ENCODE results near the gene GPC3. TPM values are rescaled to one million over a fixed set of nuclear protein-coding genes. Genes with fewer than 3 reads are reported as not detected.

The GPC3 gene
- total RNA-seq, 6 donors from 2014 or later, result 9.4 to 111 (median 57.6) TPM

GRCh38 chrX:134013524-134013923 lies 28.1 kb upstream of the GPC3 start:
- no peak for TF ChIP-seq POLR2A (IDR thresholded peaks at IDR 0.05)
- no peak for TF ChIP-seq EP300 (IDR thresholded peaks at IDR 0.05)
- Histone ChIP-seq H3K36me3 (no peaks in the 10 kb centered on the region), H3K27ac (no peak overlapping the region), H3K4me1 (no peaks in the 10 kb centered on the region), H3K27me3 (no peaks in the 10 kb centered on the region), H3K4me3 (no peak overlapping the region), H3K9me3 (no peaks in the 10 kb centered on the region)
- ATAC-seq (ENCODE audit: low FRiP score in 2 of 2), result no peak
- WGBS, 2 donors, result 68 to 70% methylated on average over 2 to 4 of the region's 4 CpGs
- no peak for DNase-seq

GRCh38 chrX:134013092-134013497 lies 27.7 kb upstream of the GPC3 start:
- no peaks in the 10 kb centered on the region for H3K36me3 ChIP-seq
- 75 to 93% methylated on average over 1 of the region's 1 CpG for WGBS, 2 donors
- DNase-seq, result no peak
- H3K27me3 ChIP-seq, result no peaks in the 10 kb centered on the region
- no peak for ATAC-seq (ENCODE audit: low FRiP score in 2 of 2)
- H3K9me3 ChIP-seq, result no peaks in the 10 kb centered on the region
- TF ChIP-seq POLR2AphosphoS5 (IDR thresholded peaks at IDR 0.05), result no peak
- no peak overlapping the region for H3K4me3 ChIP-seq
- H3K4me1 ChIP-seq, result no peaks in the 10 kb centered on the region
- no peak overlapping the region for H3K27ac ChIP-seq

DNA sequence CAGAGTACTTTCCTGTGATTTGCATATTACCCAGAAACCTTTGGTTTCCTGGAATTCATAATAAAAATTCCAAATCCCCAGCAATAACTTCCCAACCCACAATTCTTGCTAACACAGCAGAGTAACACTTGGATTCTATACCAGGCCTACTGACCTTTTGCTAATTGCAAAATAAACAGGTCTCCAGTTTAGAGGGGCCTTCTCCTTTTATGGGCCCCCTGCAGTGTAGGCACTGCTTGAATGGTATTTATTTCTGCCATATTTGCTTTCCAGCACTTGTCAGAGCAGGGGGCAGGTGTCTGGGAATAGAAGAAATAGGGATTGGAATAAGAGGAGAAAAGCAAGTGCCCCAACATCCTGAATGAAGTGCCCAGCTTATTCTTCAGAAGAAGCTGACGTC lies 25.3 kb upstream of the GPC3 start:
- ATAC-seq (ENCODE audit: low FRiP score in 2 of 2) (no peak), DNase-seq (no peak)
- H3K27me3 ChIP-seq, result no peaks in the 10 kb centered on the region
- TF ChIP-seq POLR2A (IDR thresholded peaks at IDR 0.05), result no peak
- TF ChIP-seq CTCF (IDR thresholded peaks at IDR 0.05), result no peak
- no peak for TF ChIP-seq POLR2AphosphoS5 (IDR thresholded peaks at IDR 0.05)
- no peak for TF ChIP-seq EP300 (IDR thresholded peaks at IDR 0.05)
- no peaks in the 10 kb centered on the region for H3K36me3 ChIP-seq
- H3K27ac ChIP-seq, result no peak overlapping the region
- no peaks in the 10 kb centered on the region for H3K4me1 ChIP-seq
- H3K9me3 ChIP-seq, result no peaks in the 10 kb centered on the region
- WGBS, 2 donors, result 64 to 83% methylated on average over 1 of the region's 1 CpG
- no peak overlapping the region for H3K4me3 ChIP-seq

DNA sequence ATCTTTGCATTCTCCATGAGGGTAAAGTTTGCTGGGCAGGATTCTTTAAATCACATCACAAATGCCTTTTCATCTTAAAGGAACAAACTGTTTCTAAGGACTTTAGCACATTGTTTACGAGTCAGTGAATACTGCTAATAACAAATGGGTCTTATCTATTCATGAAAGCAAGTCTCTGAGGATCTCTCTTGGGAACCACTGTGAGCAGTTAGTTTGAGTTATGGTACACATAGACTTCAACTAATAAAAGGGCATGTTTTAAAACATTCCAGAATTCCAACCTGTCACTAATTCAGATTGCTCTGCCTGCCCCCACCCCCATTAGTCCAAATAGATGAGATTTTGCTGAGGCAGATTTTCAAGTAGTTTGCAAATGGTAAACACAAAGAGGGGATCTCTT lies 22.3 kb upstream of the GPC3 start:
- DNase-seq (no peak), ATAC-seq (ENCODE audit: low FRiP score in 2 of 2) (no peak)
- H3K4me3 ChIP-seq, result no peak overlapping the region
- no peak for TF ChIP-seq CTCF (IDR thresholded peaks at IDR 0.05)
- TF ChIP-seq POLR2A (IDR thresholded peaks at IDR 0.05), result no peak
- TF ChIP-seq EP300 (IDR thresholded peaks at IDR 0.05), result no peak
- no peak for TF ChIP-seq POLR2AphosphoS5 (IDR thresholded peaks at IDR 0.05)
- no peak overlapping the region for H3K27ac ChIP-seq
- peaks cover 0 to 4% (median 1%) of the 10 kb centered on the region in 4 donors for H3K4me1 ChIP-seq
- H3K27me3 ChIP-seq, result no peaks in the 10 kb centered on the region
- H3K9me3 ChIP-seq, result no peaks in the 10 kb centered on the region
- H3K36me3 ChIP-seq, result no peaks in the 10 kb centered on the region
- 6 to 75% methylated on average over 1 of the region's 1 CpG for WGBS, 2 donors

DNA sequence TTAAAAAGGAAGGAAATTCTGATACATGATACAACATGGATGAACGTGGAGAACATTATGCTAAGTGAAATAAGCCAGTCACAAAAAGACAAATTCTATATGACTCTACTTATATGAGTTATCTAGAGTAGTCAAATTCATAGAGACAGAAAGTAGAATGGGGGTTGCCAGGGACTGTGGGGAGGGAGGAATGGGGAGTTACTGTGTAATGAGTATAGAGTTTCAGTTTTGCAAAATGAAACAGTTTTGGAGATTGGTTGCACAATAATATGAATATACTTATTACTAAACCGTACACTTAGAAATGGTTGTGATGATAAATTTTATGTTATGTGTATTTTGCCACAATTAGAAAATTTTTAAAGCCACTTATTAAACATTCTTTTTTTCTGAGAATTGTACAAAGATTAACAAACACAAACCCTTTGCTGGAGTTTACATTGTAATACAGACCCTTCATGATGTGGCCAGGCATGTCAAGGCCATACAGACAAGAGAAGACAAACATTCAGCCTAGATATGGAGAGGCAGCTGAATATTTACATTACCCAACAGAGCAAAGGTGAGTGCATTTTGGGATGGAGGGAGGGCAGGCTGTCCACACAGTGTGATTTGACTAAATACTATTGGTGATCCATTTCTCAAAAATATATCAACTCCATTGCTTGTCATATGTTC lies 21.2 kb upstream of the GPC3 start:
- 46 to 67% methylated on average over 2 of the region's 2 CpGs for WGBS, 2 donors
- DNase-seq, result no peak

More for the DNA sequence above, 21.2 kb upstream of the GPC3 start:
- H3K4me3 ChIP-seq, result no peak overlapping the region
- no peaks in the 10 kb centered on the region for H3K36me3 ChIP-seq
- TF ChIP-seq EP300 (IDR thresholded peaks at IDR 0.05) (no peak), POLR2AphosphoS5 (IDR thresholded peaks at IDR 0.05) (no peak), POLR2A (IDR thresholded peaks at IDR 0.05) (no peak), CTCF (IDR thresholded peaks at IDR 0.05) (no peak)
- H3K27ac ChIP-seq, result no peak overlapping the region
- peaks cover 0 to 4% (median 1%) of the 10 kb centered on the region in 4 donors for H3K4me1 ChIP-seq
- ATAC-seq (ENCODE audit: low FRiP score in 2 of 2), result no peak
- no peaks in the 10 kb centered on the region for H3K9me3 ChIP-seq
- H3K27me3 ChIP-seq, result no peaks in the 10 kb centered on the region
